Activated CD4-positive, alpha-beta T cell treated with anti-CD3 and anti-CD28 coated beads for 36 hours (primary cell): ENCODE data around the gene TOMM6. TPM values are rescaled to one million over a fixed set of nuclear protein-coding genes. Genes with fewer than 3 reads are reported as not detected.
"Not testable (repeated sequence)": the region's sequence is repeated elsewhere in the genome, so short reads cannot be mapped to it uniquely, and the experiment has no call there.

ENCODE experiments used
- ATAC-seq: fragments of 200-7000 bp; cut with Tn5 transposase; one replicate; pipeline ENCODE4 v1.10.0; 2021; ENCODE audit warnings: mild to moderate bottlenecking, moderate library complexity
- CTCF ChIA-PET: fragments of 350-600 bp; sonication (Branson Sonifier 250); formaldehyde crosslinking; loops from one replicate; lab custom pipeline; 2021; ENCODE audit warnings: antibody characterized with exemption; lab: Charles Lee
- POLR2A ChIA-PET: fragments of 350-600 bp; sonication (Branson Sonifier 250); formaldehyde crosslinking; loops from one replicate; lab custom pipeline; 2021; ENCODE audit warnings: antibody characterized with exemption, inconsistent platforms; lab: Charles Lee
- DNase-seq: peaks from one replicate; pipeline ENCODE4 v3.0.0-alpha.2; 2020
- H3K27ac Mint-ChIP-seq: one replicate; pipeline ENCODE4 v1.8.0; 2021; ENCODE audit warnings: mixed read lengths
- H3K27me3 Mint-ChIP-seq: one replicate; pipeline ENCODE4 v1.8.0; 2021; ENCODE audit warnings: mixed read lengths
- H3K36me3 Mint-ChIP-seq: one replicate; pipeline ENCODE4 v1.8.0; 2021; ENCODE audit warnings: low read depth, mixed read lengths
- H3K4me1 Mint-ChIP-seq: one replicate; pipeline ENCODE4 v1.8.0; 2021; ENCODE audit warnings: mixed read lengths
- H3K4me3 Mint-ChIP-seq: one replicate; pipeline ENCODE4 v1.8.0; 2021; ENCODE audit warnings: mild to moderate bottlenecking, moderate library complexity, mixed read lengths
- H3K9me3 Mint-ChIP-seq: one replicate; pipeline ENCODE4 v1.8.0; 2021; ENCODE audit warnings: low read depth, mixed read lengths
- intact Hi-C, 2 experiments: fragments of 100-400 bp; cut with DNase I in 1 of 2; cut with micrococcal nuclease in 1 of 2; formaldehyde crosslinking; loops; one replicate each; pipeline versions ENCODE4 v1.14.2 to v1.15.1; 2022 to 2024; cut with DNase I, micrococcal nuclease
- total RNA-seq, 2 experiments: library from RNA; stranded (reverse); gene quantifications; one replicate each; pipeline ENCODE4 v1.2.3, GENCODE V29; 2021

TOMM6 gene
- total RNA-seq, 2 experiments from 2014 or later: 282 to 345 TPM

DNA sequence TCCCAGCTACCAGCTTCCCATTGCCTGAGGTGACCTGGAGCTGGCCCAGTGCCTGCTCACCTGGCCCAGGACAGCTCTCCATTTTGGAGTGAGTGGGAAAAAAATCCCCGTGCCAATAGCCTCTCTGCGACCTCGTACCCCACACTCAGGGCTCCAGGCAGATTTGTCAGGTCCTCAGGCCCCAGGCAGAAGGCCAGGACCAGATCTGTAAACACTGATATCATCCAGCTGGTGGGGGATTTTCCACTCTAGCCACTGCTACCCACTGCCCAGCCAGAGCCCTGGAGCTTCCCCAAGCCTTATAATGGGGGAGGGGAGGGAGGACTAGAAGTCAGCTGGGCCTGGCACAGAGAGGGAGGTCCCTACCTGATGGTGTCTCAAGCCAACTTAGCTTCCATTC, 39.0 kb upstream of the TOMM6 start:
- ChIA-PET POLR2A (no interaction called here), CTCF (no interaction called here)
- Mint-ChIP-seq H3K9me3 (no peaks in the 10 kb centered on the region), H3K36me3 (no peaks in the 10 kb centered on the region), H3K4me3 (no peak overlapping the region), H3K4me1 (no peaks in the 10 kb centered on the region), H3K27ac (no peak overlapping the region), H3K27me3 (no peaks in the 10 kb centered on the region)
- intact Hi-C loops: loop anchor here in 1 of 2 experiments (2.0 kb wide), 1 partner anchor 330 kb away; no protein-coding TSS in a partner anchor
- DNase-seq (no peak), ATAC-seq (no peak)

DNA sequence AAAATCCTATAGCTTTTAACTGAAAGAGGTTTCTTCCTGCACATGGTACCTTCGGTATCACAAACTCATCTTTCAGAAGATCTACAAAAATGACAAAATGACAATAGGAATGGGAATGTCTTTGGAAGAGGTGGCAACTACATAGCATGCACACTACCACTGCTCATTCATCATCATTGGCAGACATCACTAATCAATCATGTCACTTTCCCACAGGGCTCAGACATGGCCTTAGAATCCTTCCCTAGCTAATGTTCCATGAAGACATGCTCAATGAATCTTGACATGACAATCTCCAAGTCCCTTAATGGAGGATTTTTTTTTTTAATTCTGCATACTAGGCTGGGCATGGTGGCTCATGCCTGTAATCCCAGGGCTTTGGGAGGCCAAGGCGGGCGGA, 37.1 kb upstream of the TOMM6 start:
- Mint-ChIP-seq H3K36me3 (no peaks in the 10 kb centered on the region), H3K4me3 (no peak overlapping the region), H3K4me1 (no peaks in the 10 kb centered on the region), H3K27me3 (no peaks in the 10 kb centered on the region), H3K27ac (no peak overlapping the region), H3K9me3 (no peaks in the 10 kb centered on the region)
- ATAC-seq (no peak), DNase-seq (no peak)
- CTCF ChIA-PET: interaction anchor here (0.6 to 0.8 kb wide), 2 partner anchors 10 to 44 kb away, joined by 3 read pairs; no protein-coding TSS in a partner anchor
- intact Hi-C loops: no loop called here
- POLR2A ChIA-PET: no interaction called here

DNA sequence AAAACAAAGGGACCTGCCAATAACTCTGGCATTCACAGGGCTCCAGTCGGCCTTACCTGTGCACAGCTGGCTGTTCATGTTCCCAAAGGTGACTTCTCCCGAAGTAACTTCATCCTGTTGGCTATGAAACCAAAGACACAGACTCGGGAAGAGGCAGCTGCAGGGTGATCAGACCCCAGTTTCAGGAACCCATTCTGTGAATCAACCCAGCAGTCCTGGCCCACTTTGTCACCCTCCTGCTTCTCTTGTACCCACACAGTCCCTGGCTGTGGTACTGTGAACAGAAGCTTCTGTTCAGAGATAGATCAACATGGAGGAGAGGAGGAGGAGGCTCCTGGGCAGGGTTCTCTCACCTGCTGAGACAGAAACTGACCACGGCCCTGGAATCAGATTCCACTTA, 31.6 kb upstream of the TOMM6 start:
- POLR2A ChIA-PET: no interaction called here
- no peak for DNase-seq
- ATAC-seq: no peak
- H3K27me3 Mint-ChIP-seq: no peaks in the 10 kb centered on the region
- no peaks in the 10 kb centered on the region for H3K4me1 Mint-ChIP-seq
- CTCF ChIA-PET: interaction anchor here (0.6 to 0.8 kb wide), 2 partner anchors 22 to 543 kb away, joined by 3 to 4 read pairs; no protein-coding TSS in a partner anchor
- no peak overlapping the region for H3K4me3 Mint-ChIP-seq
- intact Hi-C loops: no loop called here
- H3K27ac Mint-ChIP-seq: no peak overlapping the region
- H3K36me3 Mint-ChIP-seq: no peaks in the 10 kb centered on the region
- no peaks in the 10 kb centered on the region for H3K9me3 Mint-ChIP-seq

DNA sequence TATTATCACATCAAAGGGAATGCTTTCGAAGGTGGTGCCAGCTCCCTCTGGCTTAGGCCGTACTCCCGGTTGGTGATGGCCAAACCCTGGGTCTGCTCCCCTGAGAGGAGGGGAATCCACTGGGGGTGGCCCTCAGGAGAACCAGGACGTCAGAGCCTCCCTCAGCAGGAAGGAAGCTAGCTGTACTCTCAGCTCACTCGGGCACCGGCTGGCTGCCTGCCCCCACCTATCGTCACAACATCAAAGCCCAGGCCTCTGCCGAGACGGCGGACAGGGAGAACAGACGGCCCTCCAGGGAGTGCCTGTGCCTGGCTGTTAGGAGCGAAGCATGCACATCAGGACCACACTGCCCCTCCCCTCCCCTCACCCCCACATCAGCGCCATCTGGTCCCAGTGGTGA, 31.1 kb upstream of the TOMM6 start:
- intact Hi-C loops: no loop called here
- ChIA-PET CTCF (interaction anchor here (0.6 to 0.8 kb wide), 2 partner anchors 21 to 543 kb away, joined by 3 to 4 read pairs; no protein-coding TSS in a partner anchor), POLR2A (no interaction called here)
- Mint-ChIP-seq H3K36me3 (no peaks in the 10 kb centered on the region), H3K27me3 (no peaks in the 10 kb centered on the region), H3K9me3 (no peaks in the 10 kb centered on the region), H3K27ac (no peak overlapping the region), H3K4me1 (no peaks in the 10 kb centered on the region), H3K4me3 (no peak overlapping the region)
- DNase-seq (no peak), ATAC-seq (no peak)

DNA sequence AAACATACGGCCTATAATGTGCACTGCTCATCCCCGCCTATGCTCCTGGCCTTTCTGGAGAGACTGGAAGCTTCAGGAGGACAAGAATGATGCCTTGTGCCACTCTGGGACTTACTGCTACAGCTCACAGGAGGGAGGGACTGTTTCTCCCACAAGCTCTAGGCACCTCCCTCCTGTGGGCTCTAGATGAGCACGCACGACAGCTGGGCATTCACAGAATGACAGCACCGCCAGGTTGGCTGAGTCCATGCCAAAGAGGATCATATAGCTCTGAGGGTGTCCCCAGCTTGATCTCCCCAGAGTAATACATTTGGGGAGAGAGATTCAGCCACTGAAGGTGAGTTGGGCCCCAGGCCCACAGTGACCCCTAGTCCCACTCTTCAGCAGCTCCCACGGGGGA, 30.2 kb upstream of the TOMM6 start:
- Mint-ChIP-seq H3K27me3 (no peaks in the 10 kb centered on the region), H3K27ac (no peak overlapping the region), H3K36me3 (no peaks in the 10 kb centered on the region), H3K4me3 (no peak overlapping the region), H3K4me1 (no peaks in the 10 kb centered on the region), H3K9me3 (no peaks in the 10 kb centered on the region)
- intact Hi-C loops: no loop called here
- ChIA-PET CTCF (interaction anchor here (0.6 kb wide), 1 partner anchor 9 kb away, joined by 3 read pairs; no protein-coding TSS in a partner anchor), POLR2A (no interaction called here)
- ATAC-seq: no peak
- DNase-seq: no peak

GRCh38 chr6:41757931-41758640, 29.4 kb upstream of the TOMM6 start:
- DNase-seq: no peak
- no peak for ATAC-seq
- ChIA-PET POLR2A (no interaction called here), CTCF (interaction anchor here (0.6 kb wide), 1 partner anchor 10 kb away, joined by 3 read pairs; no protein-coding TSS in a partner anchor)
- Mint-ChIP-seq H3K27ac (no peak overlapping the region), H3K36me3 (no peaks in the 10 kb centered on the region), H3K4me1 (no peaks in the 10 kb centered on the region), H3K9me3 (no peaks in the 10 kb centered on the region), H3K27me3 (no peaks in the 10 kb centered on the region), H3K4me3 (no peak overlapping the region)
- intact Hi-C loops: no loop called here

GRCh38 chr6:41758641-41759035, 28.9 kb upstream of the TOMM6 start:
- DNase-seq (no peak), ATAC-seq (no peak)
- POLR2A ChIA-PET: no interaction called here
- intact Hi-C loops: no loop called here
- Mint-ChIP-seq H3K4me1 (no peaks in the 10 kb centered on the region), H3K36me3 (no peaks in the 10 kb centered on the region), H3K27ac (no peak overlapping the region), H3K4me3 (no peak overlapping the region), H3K27me3 (no peaks in the 10 kb centered on the region), H3K9me3 (no peaks in the 10 kb centered on the region)
- CTCF ChIA-PET: no interaction called here

DNA sequence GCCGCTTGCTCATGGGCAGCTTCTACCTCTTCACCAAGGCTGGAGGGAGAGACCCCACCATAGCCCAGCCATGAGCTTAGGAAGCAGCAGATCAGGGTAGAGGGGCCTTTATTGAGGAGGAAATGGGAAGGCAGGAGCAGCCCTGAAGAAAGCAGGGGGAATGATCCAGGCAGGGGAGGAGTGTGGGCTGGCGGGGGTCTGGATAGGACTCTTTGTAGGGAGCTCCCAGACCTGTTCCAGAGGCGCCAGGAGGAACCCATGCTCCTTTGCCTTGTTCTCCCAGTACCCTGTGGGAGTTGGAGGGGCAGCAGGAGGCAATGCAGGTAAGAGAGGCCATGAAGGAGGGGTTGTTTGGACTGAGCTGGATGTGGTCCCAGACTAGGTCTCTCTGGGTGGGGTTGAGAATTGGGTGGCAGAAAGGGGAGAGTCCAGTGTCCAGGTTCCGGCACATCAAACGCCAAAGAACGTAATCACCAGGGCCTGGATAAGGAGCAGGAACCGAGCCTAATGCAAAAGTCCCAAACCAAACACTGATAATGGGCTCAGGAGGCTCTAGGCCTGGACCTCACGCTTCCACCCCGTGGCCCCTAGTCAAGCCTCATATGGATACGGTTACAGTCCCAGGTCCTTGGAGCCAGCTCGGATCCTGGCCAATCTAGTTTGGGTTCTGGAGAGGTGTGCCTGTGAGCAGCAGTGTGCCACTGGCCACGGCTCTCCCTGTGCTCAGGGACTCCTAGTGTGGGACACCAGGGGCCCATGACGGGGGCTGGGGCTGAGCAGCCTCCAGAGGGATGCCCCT, 28.2 kb upstream of the TOMM6 start:
- no peak for DNase-seq
- Mint-ChIP-seq H3K36me3 (no peaks in the 10 kb centered on the region), H3K27me3 (no peaks in the 10 kb centered on the region), H3K9me3 (no peaks in the 10 kb centered on the region), H3K4me1 (no peaks in the 10 kb centered on the region), H3K27ac (no peak overlapping the region), H3K4me3 (no peak overlapping the region)
- no peak for ATAC-seq
- ChIA-PET POLR2A (no interaction called here), CTCF (interaction anchor here (0.5 kb wide), 1 partner anchor 474 kb away, joined by 3 read pairs; no protein-coding TSS in a partner anchor)
- intact Hi-C loops: no loop called here

GRCh38 chr6:41759905-41760579, 27.5 kb upstream of the TOMM6 start:
- DNase-seq: no peak
- intact Hi-C loops: no loop called here
- no peak overlapping the region for H3K27ac Mint-ChIP-seq
- H3K36me3 Mint-ChIP-seq: no peaks in the 10 kb centered on the region
- H3K9me3 Mint-ChIP-seq: no peaks in the 10 kb centered on the region
- ATAC-seq: no peak
- POLR2A ChIA-PET: no interaction called here
- H3K4me1 Mint-ChIP-seq: no peaks in the 10 kb centered on the region
- H3K4me3 Mint-ChIP-seq: no peak overlapping the region
- CTCF ChIA-PET: no interaction called here
- H3K27me3 Mint-ChIP-seq: no peaks in the 10 kb centered on the region

- H3K27me3 Mint-ChIP-seq: no peaks in the 10 kb centered on the region
- H3K9me3 Mint-ChIP-seq: no peaks in the 10 kb centered on the region
- ChIA-PET POLR2A (interaction anchor here (0.5 kb wide), 1 partner anchor 476 kb away, joined by 3 read pairs; no protein-coding TSS in a partner anchor), CTCF (no interaction called here)
- no peak for DNase-seq
- intact Hi-C loops: no loop called here
- no peak for ATAC-seq
- H3K36me3 Mint-ChIP-seq: no peaks in the 10 kb centered on the region
- no peak overlapping the region for H3K27ac Mint-ChIP-seq
- H3K4me1 Mint-ChIP-seq: peaks cover 2% of the 10 kb centered on the region
- H3K4me3 Mint-ChIP-seq: no peak overlapping the region
Observed at GRCh38 chr6:41763470-41763869, 24.0 kb upstream of the TOMM6 start.

DNA sequence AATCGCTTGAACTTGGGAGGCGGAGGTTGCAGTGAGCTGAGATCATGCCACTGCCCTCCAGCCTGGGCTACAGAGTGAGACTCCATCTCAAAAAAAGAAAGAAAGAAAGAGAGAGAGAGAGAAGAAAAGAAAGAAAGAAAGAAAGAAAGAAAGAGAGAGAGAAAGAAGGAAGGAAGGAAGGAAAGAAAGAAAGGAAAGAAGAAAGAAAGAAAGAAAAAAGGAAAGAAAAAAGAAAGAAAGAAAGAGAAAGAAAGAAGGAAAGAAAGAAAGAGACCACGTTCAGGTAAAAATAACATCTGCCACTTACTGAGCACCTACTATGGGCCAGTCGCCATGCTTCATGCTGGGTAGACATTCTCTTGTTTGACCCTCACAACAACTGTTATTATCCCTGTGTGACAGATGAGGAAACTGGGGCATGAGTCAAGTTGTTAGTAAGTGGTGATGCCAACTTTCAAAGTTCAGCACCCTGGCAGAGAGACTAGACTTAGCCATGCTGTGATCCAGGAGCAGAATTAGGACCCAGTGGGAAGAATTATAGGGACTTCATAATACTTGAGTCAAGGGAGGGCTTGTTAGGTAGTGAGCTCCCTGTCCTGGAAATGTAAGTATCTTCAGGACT, 21.3 kb upstream of the TOMM6 start:
- ATAC-seq, H3K36me3 Mint-ChIP-seq, DNase-seq, H3K9me3 Mint-ChIP-seq, H3K4me3 Mint-ChIP-seq, H3K27ac Mint-ChIP-seq, H3K4me1 Mint-ChIP-seq, intact Hi-C loops, POLR2A ChIA-PET, H3K27me3 Mint-ChIP-seq: not testable (repeated sequence)
- CTCF ChIA-PET: interaction anchor here (0.7 to 0.8 kb wide), 2 partner anchors 85 to 211 kb away, joined by 4 to 5 read pairs; no protein-coding TSS in a partner anchor
